Osteoblast (primary cell): ENCODE data around the gene TRAT1. TPM values are rescaled to one million over a fixed set of nuclear protein-coding genes. Genes with fewer than 3 reads are reported as not detected.

Experiments used
- DNase-seq: peaks from one replicate; pipeline ENCODE4 v3.0.0; 2011; ENCODE audit warnings: low spot score, mixed read lengths; ENCODE audit not compliant: insufficient read length; ENCODE audit errors: missing footprints
- H2AFZ ChIP-seq: 2 replicates; pipeline ENCODE4 v1.6.0; 2011; ENCODE audit warnings: mild to moderate bottlenecking, low read length
- H3K27ac ChIP-seq: 2 replicates; pipeline ENCODE4 v1.5.1; 2011; ENCODE audit warnings: mild to moderate bottlenecking, low read depth, low read length, moderate library complexity
- H3K27me3 ChIP-seq: 2 replicates; pipeline ENCODE4 v1.6.0; 2012; ENCODE audit warnings: mild to moderate bottlenecking, control low read depth, inconsistent platforms, low read length, moderate library complexity; ENCODE audit not compliant: insufficient read depth
- H3K36me3 ChIP-seq: 2 replicates; pipeline ENCODE4 v1.5.1; 2011; ENCODE audit warnings: mild to moderate bottlenecking, low read length, control low read depth, moderate library complexity; ENCODE audit not compliant: insufficient read depth
- H3K4me1 ChIP-seq: 2 replicates; pipeline ENCODE4 v1.5.1; 2011; ENCODE audit warnings: mild to moderate bottlenecking, low read length, control low read depth, moderate library complexity; ENCODE audit not compliant: insufficient read depth
- H3K4me2 ChIP-seq: 2 replicates; pipeline ENCODE4 v1.6.0; 2011; ENCODE audit warnings: mild to moderate bottlenecking, low read length; ENCODE audit not compliant: insufficient read depth
- H3K4me3 ChIP-seq: fragments of 200-600 bp; sonication (generic); 3 replicates; pipeline ENCODE4 v1.5.1; 2012; ENCODE audit warnings: mild to moderate bottlenecking, low read length, inconsistent platforms; ENCODE audit not compliant: insufficient read depth
- H3K79me2 ChIP-seq: 2 replicates; pipeline ENCODE4 v1.6.0; 2012; ENCODE audit warnings: mild to moderate bottlenecking, low read length, control low read depth, inconsistent platforms; ENCODE audit not compliant: insufficient read depth
- H3K9me3 ChIP-seq: 2 replicates; pipeline ENCODE4 v1.5.1; 2011; ENCODE audit warnings: low read depth, low read length, control low read depth
- H4K20me1 ChIP-seq: 2 replicates; pipeline ENCODE4 v1.6.0; 2012; ENCODE audit warnings: mild to moderate bottlenecking, low read length, control low read depth; ENCODE audit not compliant: insufficient read depth
- total RNA-seq: library from RNA; depleted of rRNA; stranded (reverse); fragments of >200 nt; gene quantifications from 2 replicates; pipeline ENCODE4 v1.2.3, GENCODE V29; 2012
- TF ChIP-seq, protein P1 (sequence below): IDR thresholded peaks from 2 replicates; pipeline ENCODE4 v1.5.1; 2011; ENCODE audit warnings: mild to moderate bottlenecking, low read depth, low read length, moderate library complexity; ENCODE audit errors: extremely low read depth

The TRAT1 gene
- total RNA-seq, 1 donor, result not detected

DNA sequence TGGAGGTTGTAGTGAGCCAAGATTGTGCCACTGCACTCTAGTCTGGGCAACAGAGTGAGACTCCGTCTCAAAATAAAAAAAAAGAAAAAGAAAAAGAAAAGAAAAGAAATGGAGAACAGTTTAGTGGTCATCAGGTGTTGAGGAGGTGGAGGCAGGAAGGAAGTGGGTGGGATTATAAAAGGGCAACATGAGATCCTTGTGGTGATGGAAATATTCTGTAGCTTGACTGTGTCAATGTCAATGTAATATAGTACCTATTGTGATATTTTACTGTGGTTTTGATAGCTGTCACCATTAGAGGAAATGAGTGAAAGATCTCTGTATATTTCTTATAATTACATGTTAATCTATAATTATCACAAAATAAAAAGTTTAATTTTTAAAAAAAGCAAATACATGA lies 60.8 kb downstream of the TRAT1 start:
- Histone ChIP-seq H3K27me3 (no peaks in the 10 kb centered on the region), H4K20me1 (no peaks in the 10 kb centered on the region), H3K4me3 (no peak overlapping the region), H3K4me2 (no peak overlapping the region), H3K36me3 (no peaks in the 10 kb centered on the region), H3K79me2 (no peaks in the 10 kb centered on the region), H3K9me3 (no peaks in the 10 kb centered on the region), H3K27ac (no peak overlapping the region), H2AFZ (no peak overlapping the region), H3K4me1 (no peaks in the 10 kb centered on the region)
- DNase-seq, result no peak
- TF ChIP-seq, protein P1, sequence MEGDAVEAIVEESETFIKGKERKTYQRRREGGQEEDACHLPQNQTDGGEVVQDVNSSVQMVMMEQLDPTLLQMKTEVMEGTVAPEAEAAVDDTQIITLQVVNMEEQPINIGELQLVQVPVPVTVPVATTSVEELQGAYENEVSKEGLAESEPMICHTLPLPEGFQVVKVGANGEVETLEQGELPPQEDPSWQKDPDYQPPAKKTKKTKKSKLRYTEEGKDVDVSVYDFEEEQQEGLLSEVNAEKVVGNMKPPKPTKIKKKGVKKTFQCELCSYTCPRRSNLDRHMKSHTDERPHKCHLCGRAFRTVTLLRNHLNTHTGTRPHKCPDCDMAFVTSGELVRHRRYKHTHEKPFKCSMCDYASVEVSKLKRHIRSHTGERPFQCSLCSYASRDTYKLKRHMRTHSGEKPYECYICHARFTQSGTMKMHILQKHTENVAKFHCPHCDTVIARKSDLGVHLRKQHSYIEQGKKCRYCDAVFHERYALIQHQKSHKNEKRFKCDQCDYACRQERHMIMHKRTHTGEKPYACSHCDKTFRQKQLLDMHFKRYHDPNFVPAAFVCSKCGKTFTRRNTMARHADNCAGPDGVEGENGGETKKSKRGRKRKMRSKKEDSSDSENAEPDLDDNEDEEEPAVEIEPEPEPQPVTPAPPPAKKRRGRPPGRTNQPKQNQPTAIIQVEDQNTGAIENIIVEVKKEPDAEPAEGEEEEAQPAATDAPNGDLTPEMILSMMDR, result no peak

DNA sequence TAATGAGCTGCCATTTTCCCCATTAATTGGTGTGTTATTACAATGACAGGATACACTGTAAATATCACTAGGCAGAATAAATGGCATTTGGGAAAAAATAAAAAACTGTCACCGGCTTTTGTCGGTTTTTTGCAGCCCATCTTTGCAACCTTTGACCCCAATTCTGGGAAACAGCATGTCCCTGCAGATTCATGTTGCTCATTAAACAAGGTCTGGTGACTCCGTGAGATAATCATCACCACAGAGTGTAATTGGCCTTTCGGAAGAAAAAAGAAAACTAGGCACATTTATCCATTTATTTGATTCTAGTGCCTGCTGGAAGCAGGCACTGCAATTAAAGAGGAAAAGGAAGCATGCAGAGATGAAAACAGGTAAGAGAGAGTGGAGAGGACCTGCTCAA lies 64.5 kb downstream of the TRAT1 start:
- H4K20me1 ChIP-seq, result no peaks in the 10 kb centered on the region
- no peak overlapping the region for H3K27ac ChIP-seq
- H3K4me2 ChIP-seq, result no peak overlapping the region
- no peak overlapping the region for H2AFZ ChIP-seq
- no peak for DNase-seq
- H3K4me1 ChIP-seq, result no peaks in the 10 kb centered on the region
- H3K9me3 ChIP-seq, result no peaks in the 10 kb centered on the region
- H3K36me3 ChIP-seq, result no peaks in the 10 kb centered on the region
- no peaks in the 10 kb centered on the region for H3K27me3 ChIP-seq
- H3K4me3 ChIP-seq, result no peak overlapping the region
- no peaks in the 10 kb centered on the region for H3K79me2 ChIP-seq
- TF ChIP-seq, protein P1, result no peak

DNA sequence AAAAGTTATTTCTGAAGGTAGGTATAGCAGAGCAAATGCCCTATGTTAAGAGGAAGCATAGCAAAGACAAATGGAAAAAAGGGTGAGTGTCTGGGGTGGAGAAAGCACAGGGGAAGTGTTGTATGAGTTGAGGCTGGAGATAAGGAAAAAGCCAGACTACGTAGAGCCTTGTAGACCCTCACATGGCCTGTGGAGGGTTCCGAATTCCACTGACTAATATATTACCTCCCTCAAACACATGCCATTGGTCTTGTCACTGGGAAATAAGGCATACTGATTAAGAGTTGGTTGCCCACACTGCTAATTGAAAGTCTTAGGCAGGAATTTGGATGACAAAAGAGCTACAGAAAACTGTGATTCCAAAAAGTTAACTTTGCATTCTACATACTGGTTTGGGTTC lies 65.2 kb downstream of the TRAT1 start:
- no peak overlapping the region for H2AFZ ChIP-seq
- H3K36me3 ChIP-seq, result no peaks in the 10 kb centered on the region
- no peaks in the 10 kb centered on the region for H4K20me1 ChIP-seq
- no peaks in the 10 kb centered on the region for H3K9me3 ChIP-seq
- no peaks in the 10 kb centered on the region for H3K27me3 ChIP-seq
- no peak overlapping the region for H3K27ac ChIP-seq
- no peaks in the 10 kb centered on the region for H3K79me2 ChIP-seq
- no peaks in the 10 kb centered on the region for H3K4me1 ChIP-seq
- no peak overlapping the region for H3K4me2 ChIP-seq
- DNase-seq, result no peak
- H3K4me3 ChIP-seq, result no peak overlapping the region
- TF ChIP-seq, protein P1, result no peak

DNA sequence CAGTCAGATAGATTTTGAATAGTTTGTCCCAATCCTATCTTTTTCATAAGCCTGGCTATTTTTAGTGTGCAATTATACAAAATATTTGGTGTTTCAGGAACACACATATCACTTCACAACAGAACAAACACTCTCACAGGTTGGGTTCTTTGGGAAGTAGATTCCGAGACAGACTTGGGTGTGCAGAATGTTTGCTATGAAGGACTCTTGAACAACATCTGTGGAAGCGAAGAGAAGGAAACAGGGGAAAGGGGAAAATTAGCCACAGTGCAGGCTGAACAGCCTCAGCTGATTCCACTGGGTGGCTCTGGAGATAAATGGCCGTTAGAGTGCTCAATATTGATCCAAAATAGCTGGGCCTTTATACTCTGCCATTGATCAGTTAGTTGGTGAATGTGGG lies 69.2 kb downstream of the TRAT1 start:
- Histone ChIP-seq H3K9me3 (no peaks in the 10 kb centered on the region), H3K27ac (no peak overlapping the region), H3K27me3 (no peaks in the 10 kb centered on the region), H2AFZ (no peak overlapping the region), H3K4me2 (no peak overlapping the region), H3K4me3 (no peak overlapping the region), H3K4me1 (no peaks in the 10 kb centered on the region), H3K79me2 (no peaks in the 10 kb centered on the region), H4K20me1 (no peaks in the 10 kb centered on the region), H3K36me3 (no peaks in the 10 kb centered on the region)
- TF ChIP-seq, protein P1, result no peak
- no peak for DNase-seq
